Activated CD4-positive, alpha-beta memory T cell treated with anti-CD3 and anti-CD28 coated beads, Interleukin-2, amount 10 ng/mL, durations not matched to agents 7 days and 5 days (primary cell): ENCODE measurements around the gene SORD. TPM values are rescaled to one million over a fixed set of nuclear protein-coding genes. Genes with fewer than 3 reads are reported as not detected.
"Not testable (repeated sequence)": the region's sequence is repeated elsewhere in the genome, so short reads cannot be mapped to it uniquely, and the experiment has no call there.

Experiments
- CTCF ChIA-PET: fragments of 350-600 bp; sonication (Branson Sonifier 250); formaldehyde crosslinking; loops from one replicate; lab custom pipeline; 2021; ENCODE audit warnings: antibody characterized with exemption, inconsistent platforms; lab: Charles Lee
- POLR2A ChIA-PET: fragments of 350-600 bp; sonication (Branson Sonifier 250); formaldehyde crosslinking; loops from one replicate; lab custom pipeline; 2021; ENCODE audit warnings: antibody characterized with exemption; lab: Charles Lee
- DNase-seq: peaks from one replicate; pipeline ENCODE4 v3.0.0-alpha.2; 2020
- H3K27ac Mint-ChIP-seq: one replicate; pipeline ENCODE4 v1.8.0; 2021; ENCODE audit warnings: mild to moderate bottlenecking, mixed read lengths
- H3K27me3 Mint-ChIP-seq: one replicate; pipeline ENCODE4 v1.8.0; 2021; ENCODE audit warnings: mixed read lengths
- H3K36me3 Mint-ChIP-seq: one replicate; pipeline ENCODE4 v1.8.0; 2021; ENCODE audit warnings: low read depth, mixed read lengths
- H3K4me1 Mint-ChIP-seq: one replicate; pipeline ENCODE4 v1.8.0; 2021; ENCODE audit warnings: mixed read lengths
- H3K4me3 Mint-ChIP-seq: one replicate; pipeline ENCODE4 v1.8.0; 2021; ENCODE audit warnings: mild to moderate bottlenecking, mixed read lengths
- H3K9me3 Mint-ChIP-seq: one replicate; pipeline ENCODE4 v1.8.0; 2021; ENCODE audit warnings: mixed read lengths
- total RNA-seq, 2 experiments: library from RNA; stranded (reverse); gene quantifications; one replicate each; pipeline ENCODE4 v1.2.3, GENCODE V29; 2021

Gene SORD
- 1 to 10 TPM; 5.2 to 5.9 TPM for total RNA-seq

DNA sequence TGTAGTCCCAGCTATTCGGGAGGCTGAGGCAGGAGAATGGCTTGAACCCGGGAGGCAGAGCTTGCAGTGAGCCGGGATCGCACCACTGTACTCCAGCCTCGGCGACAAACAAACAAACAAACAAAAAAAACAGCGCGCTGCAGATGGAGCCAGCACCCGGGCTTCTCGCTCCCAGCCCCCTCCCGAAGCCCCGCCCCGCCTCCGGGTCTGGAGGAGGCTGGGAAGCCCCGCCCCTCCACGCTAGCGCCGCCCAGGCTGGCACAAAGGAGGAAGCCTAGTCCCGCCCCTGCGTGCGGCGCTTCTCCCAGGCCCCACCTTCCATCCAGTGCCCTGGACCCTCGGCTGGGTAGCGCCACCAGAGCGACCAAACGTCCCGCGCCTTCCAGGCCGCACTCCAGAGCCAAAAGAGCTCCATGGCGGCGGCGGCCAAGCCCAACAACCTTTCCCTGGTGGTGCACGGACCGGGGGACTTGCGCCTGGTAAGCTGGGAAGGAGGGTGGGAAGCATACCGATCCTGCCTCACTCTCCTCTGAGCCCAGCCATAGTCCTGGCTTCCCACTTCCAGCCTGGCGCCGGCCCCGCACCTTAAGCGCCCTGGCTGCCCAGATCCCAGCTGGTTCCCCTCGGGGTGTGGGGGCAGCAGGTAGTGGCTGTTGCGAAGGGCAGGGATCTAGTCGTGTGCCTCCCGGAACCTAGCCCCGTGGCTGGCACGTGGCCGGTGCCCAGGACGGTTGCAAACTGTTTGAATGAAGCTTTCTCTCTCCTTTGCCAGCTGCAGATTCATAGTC is at the start of gene SORD:
Gene SORD (plus strand): TSS at position 325 of the 788 bp plus-strand sequence. CDS start 89 bp downstream, at position 414.
- no peaks in the 10 kb centered on the region for H3K36me3 Mint-ChIP-seq
- peak within 1 kb of the TSS; percentile 79 for H3K4me3 Mint-ChIP-seq
- peak; percentile 93 for DNase-seq
- ChIA-PET POLR2A (interaction anchor here (0.8 kb wide), 1 partner anchor 316 kb away, joined by 3 read pairs; no protein-coding TSS in a partner anchor), CTCF (interaction anchor here (0.5 to 2.0 kb wide), 3 partner anchors 14 to 179 kb away, joined by 3 to 11 read pairs (median 3); no protein-coding TSS in a partner anchor)
- H3K27ac Mint-ChIP-seq = no peak within 1 kb of the TSS
- peaks cover 10% of the 10 kb centered on the region for H3K4me1 Mint-ChIP-seq
- H3K9me3 Mint-ChIP-seq = no peaks in the 10 kb centered on the region
- H3K27me3 Mint-ChIP-seq = peaks cover 25% of the 10 kb centered on the region

DNA sequence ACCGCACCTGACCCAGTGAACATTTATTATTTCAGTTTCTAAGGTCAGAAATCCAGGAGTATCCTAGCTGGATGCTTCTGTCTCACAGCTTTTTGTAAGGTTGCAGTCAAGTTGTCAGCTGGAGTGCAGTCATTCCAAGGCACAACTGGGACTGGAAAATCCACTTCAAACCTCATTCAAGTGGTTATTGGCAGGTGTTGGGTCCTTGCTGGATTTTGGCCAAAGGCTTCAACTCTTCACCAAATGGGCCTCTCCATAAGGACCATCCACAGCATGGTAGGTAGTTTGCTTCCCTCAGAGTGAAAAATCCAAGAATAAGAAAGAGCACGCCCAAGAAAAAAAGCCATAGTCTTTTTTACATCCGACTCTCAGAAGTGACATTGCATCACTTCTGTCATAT is 46.8 kb upstream of the SORD start:
- H3K36me3 Mint-ChIP-seq, H3K27ac Mint-ChIP-seq, H3K4me1 Mint-ChIP-seq, H3K4me3 Mint-ChIP-seq, H3K9me3 Mint-ChIP-seq, CTCF ChIA-PET, DNase-seq, POLR2A ChIA-PET: not testable (repeated sequence)
- H3K27me3 Mint-ChIP-seq = peaks cover 14% of the 10 kb centered on the region

DNA sequence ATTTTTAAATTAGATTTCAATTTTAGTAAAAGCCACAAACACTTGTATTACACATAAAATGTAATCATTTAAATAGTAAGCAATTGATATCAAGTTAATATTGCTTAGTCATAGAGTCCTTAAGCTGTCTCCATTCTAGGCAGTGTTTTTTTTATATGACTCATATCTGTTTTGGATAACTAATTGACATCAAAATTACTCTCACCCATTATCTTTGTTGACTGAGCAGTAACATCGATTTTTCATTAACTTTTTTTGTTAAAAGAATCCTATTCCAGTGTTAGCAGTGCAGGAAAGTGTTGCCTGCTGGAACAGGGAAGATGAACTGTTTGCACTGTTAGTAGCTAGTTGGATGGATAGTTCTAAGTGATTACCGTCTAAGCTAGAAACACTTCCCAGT is 45.2 kb upstream of the SORD start:
- CTCF ChIA-PET = not testable (repeated sequence)

DNA sequence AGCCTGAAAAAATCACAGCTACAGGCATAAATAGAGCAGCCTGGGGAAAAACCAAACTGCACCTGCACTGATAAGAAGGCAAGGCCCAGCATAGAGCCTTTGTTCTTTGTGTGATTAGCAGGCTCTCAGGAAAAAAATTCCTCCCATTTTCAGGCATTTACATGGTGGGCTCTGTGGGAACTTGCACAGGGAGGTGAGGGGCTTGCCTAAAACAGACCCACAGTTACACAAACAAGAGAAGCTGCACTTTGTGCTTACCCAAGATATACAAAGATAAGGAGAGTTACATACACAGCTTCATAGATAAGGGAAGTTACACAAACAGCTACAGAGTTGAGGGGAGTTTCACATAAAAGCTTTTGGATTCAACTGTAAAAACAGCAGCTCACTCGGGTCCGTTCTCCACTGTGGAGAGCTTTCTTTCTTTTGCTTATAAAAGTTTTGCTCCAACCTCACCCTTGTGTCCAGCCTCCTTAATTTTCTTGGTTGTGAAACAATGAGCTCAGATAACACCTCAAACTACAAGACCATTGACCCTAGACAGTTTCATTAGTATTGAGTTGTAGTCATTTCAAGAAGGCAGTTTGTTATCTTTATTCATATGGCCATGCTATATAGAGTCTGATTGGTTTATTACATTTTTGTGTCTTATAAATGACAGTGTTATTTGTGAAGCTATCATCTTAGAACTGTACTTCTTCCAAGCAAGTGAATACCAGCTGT is 43.2 kb upstream of the SORD start:
- H3K36me3 Mint-ChIP-seq, H3K4me1 Mint-ChIP-seq, DNase-seq, H3K4me3 Mint-ChIP-seq, CTCF ChIA-PET, H3K27ac Mint-ChIP-seq, POLR2A ChIA-PET, H3K9me3 Mint-ChIP-seq: not testable (repeated sequence)
- H3K27me3 Mint-ChIP-seq = peaks cover 12% of the 10 kb centered on the region

More for the DNA sequence above, 45.2 kb upstream of the SORD start:
- H3K27me3 Mint-ChIP-seq = peaks cover 14% of the 10 kb centered on the region
- DNase-seq, H3K4me1 Mint-ChIP-seq, H3K9me3 Mint-ChIP-seq, H3K36me3 Mint-ChIP-seq, H3K4me3 Mint-ChIP-seq, H3K27ac Mint-ChIP-seq, POLR2A ChIA-PET: not testable (repeated sequence)

DNA sequence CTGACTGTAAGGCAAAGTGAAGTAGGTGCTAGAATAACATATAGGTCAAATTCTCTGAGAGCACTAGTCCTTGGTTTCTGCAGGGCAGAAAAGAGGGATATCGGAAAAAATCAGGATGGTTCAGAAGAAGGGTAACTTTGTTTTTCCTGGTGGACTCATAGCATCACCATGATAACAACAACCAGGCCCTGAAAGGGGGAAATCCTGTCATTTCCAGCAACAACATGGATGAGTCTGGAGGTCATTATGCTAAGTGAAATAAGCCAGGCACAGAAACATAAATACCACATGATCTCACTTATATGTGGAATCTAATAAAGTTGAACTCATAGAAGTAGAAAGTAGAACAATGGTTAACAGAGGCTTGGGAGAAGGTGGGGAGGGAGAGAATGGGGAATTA is 38.9 kb upstream of the SORD start:
- H3K4me1 Mint-ChIP-seq, H3K9me3 Mint-ChIP-seq, H3K36me3 Mint-ChIP-seq, H3K4me3 Mint-ChIP-seq, POLR2A ChIA-PET, H3K27ac Mint-ChIP-seq, DNase-seq, H3K27me3 Mint-ChIP-seq, CTCF ChIA-PET: not testable (repeated sequence)

DNA sequence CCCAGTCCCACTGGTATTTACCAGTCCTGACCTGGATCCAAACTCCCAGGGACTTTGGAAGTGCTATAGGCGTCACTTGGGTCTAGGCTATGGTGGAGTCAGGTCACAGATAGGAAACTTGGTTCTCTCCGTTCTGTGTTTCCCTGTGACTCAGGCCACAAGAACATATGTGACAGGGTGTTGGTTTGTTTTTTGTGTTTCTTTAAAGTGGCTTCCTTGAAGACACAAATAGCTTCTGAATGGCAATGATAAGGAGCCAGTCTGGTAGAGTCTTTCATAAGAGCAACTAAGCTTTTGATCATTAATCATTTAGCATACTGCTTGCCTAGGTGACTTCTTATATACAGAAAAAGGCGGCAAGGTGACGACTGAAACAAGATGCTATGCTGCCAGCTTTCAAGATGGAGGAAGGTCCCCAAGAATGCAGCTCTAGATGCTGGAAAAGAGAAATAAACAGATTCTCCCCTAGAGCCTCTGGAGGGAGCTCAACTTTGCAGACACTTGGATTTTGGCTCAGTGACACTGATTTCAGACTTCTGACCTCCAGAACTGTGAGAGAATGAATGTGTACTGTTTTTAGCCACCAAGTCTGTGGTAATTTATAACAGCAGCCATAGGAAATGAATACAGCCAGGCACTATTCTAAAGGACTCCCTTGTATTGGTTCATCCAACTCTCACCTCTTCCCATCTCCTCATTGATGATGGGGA is 36.5 kb upstream of the SORD start:
- H3K27ac Mint-ChIP-seq, H3K27me3 Mint-ChIP-seq, H3K4me3 Mint-ChIP-seq, CTCF ChIA-PET, H3K36me3 Mint-ChIP-seq, DNase-seq, H3K4me1 Mint-ChIP-seq, H3K9me3 Mint-ChIP-seq, POLR2A ChIA-PET: not testable (repeated sequence)

DNA sequence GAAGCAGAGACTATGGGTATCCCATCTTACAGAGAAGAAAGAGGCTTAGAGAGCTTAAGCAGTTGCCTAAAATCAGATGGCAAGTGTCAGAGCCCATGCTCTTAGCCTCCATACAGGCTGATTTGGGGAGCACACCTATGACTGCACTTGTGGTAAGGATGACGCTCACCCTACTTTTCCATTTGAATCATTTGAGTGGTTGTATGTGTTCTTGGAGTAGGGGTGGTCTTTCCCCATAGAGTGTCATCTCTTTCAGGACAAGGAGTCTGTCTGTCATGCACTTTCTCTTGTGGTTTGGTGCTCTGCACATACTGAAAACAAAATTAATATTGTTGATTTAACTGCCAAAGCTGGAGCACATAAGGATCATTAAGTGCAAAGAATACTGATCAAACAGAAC is 35.3 kb upstream of the SORD start:
- H3K4me3 Mint-ChIP-seq, H3K4me1 Mint-ChIP-seq, POLR2A ChIA-PET, H3K9me3 Mint-ChIP-seq, CTCF ChIA-PET, DNase-seq, H3K36me3 Mint-ChIP-seq, H3K27ac Mint-ChIP-seq: not testable (repeated sequence)
- peaks cover 15% of the 10 kb centered on the region for H3K27me3 Mint-ChIP-seq

DNA sequence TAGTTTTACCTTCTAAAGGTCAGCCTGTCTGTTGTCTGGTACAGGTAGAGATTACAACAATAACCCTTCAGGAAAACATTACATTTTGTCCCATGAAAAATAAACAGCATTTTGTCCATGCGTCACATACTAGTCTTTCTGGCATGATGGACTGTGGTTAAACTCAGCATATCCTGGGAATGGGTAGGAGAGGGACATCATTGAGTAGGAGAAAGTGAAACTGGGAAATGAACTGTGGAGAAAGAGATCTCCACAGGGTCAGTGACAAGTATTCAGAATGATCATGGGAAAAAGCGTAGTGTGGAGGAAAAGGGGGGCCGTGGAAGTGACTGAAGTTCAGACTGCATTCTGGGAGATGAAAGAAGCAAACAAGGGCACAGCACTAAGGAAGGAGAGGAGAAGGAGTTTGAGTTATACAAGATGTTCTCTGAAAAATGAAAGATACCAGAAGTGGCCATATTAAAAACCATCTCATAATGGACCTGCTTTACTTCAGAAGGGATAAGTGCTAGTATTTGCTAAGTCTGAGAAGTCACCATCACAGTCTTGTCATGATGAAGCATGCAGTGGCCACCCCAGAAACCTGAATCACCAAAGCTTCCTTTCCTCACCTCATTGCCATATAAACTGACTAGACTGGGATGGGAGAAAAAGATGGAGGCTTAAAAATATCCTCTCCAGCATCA is 34.7 kb upstream of the SORD start:
- H3K9me3 Mint-ChIP-seq, POLR2A ChIA-PET, DNase-seq, H3K36me3 Mint-ChIP-seq, H3K4me3 Mint-ChIP-seq, H3K27ac Mint-ChIP-seq, CTCF ChIA-PET, H3K4me1 Mint-ChIP-seq: not testable (repeated sequence)
- H3K27me3 Mint-ChIP-seq = peaks cover 20% of the 10 kb centered on the region

DNA sequence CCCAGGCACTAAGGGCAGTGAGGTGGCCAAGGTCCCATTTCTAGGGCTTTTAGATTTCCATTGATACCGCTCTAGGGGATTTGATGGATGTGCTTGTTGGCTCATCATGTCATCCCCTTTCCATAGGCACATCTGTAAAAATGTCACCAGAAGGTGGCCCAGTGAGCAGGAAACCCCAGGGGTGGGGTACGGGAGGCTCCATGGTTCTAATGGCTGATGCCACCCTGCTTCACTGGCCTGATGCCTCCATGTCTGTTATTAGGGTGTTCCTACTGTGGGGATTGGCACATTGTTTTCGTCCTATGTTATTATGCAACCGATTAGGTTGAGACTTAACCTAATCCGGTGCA is 34.1 kb upstream of the SORD start:
- H3K4me1 Mint-ChIP-seq, CTCF ChIA-PET, H3K27ac Mint-ChIP-seq, H3K4me3 Mint-ChIP-seq, DNase-seq, H3K36me3 Mint-ChIP-seq, H3K9me3 Mint-ChIP-seq, POLR2A ChIA-PET: not testable (repeated sequence)
- peaks cover 22% of the 10 kb centered on the region for H3K27me3 Mint-ChIP-seq

DNA sequence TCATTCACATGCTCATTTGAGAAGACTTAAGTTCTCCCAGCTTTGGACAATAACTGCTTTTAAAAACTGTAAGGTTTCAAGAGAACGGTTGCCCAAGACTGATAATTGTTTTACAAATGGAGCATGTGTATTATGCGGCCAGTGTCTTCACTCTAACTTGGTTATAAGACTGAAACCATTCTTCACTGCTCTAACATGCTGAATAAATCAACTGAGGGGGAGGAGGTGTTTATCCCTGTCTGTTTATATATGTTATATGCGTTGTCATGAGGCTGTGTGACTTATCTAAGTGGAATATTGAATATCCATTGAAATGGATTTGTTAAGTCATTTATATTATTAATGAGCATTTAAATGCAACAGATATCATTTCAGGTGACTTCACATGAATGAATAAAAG is 25.4 kb upstream of the SORD start:
- peaks cover 36% of the 10 kb centered on the region for H3K27me3 Mint-ChIP-seq
- POLR2A ChIA-PET, H3K4me3 Mint-ChIP-seq, H3K36me3 Mint-ChIP-seq, H3K27ac Mint-ChIP-seq, DNase-seq, CTCF ChIA-PET, H3K9me3 Mint-ChIP-seq, H3K4me1 Mint-ChIP-seq: not testable (repeated sequence)

DNA sequence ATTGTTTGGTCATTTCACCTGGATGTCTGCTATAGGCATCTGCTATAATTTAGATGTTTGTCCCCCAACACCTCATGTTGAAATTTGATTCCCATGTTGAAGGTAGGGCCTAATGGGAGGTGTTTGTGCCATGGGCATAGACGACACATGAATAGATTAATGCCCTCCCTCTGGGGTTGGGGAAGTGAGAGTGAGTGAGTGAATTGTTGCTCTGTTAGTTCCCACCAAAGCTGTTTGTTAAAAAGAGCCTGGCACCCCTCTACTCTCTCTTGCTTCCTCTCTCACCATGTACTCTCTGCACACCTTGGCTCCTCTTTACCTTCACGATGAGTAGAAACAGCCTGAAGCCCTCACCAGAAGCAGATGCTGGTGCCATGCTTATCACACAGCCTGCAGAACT is 23.9 kb upstream of the SORD start:
- Mint-ChIP-seq H3K36me3 (no peaks in the 10 kb centered on the region), H3K4me3 (no peak overlapping the region), H3K9me3 (no peaks in the 10 kb centered on the region), H3K27ac (no peak overlapping the region), H3K27me3 (peaks cover 26% of the 10 kb centered on the region), H3K4me1 (no peaks in the 10 kb centered on the region)
- ChIA-PET CTCF (no interaction called here), POLR2A (no interaction called here)
- DNase-seq = no peak

DNA sequence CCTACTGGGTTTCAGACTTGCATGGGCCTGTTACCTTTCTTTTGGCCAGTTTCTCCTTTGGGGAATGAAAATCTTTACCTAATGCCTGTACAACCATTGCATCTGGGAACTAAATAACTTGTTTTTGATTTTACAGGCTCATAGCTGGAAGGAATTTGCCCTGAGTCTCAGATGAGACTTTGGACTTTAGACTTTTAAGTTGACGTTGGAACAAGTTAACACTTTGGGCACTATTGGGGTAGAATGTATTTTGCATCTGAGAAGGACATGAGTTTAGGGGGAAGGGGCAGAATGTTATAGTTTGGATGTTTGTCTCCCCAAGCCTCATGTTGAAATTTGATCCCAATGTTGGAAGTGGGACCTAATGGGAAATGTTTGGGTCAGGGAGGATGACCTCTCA is 21.8 kb upstream of the SORD start:
- H3K36me3 Mint-ChIP-seq, H3K9me3 Mint-ChIP-seq, H3K4me3 Mint-ChIP-seq, H3K27me3 Mint-ChIP-seq, DNase-seq, H3K4me1 Mint-ChIP-seq, POLR2A ChIA-PET, CTCF ChIA-PET, H3K27ac Mint-ChIP-seq: not testable (repeated sequence)
